MCF 10A (cell line): ENCODE data around the gene KCNT1. TPM values are rescaled to one million over a fixed set of nuclear protein-coding genes. Genes with fewer than 3 reads are reported as not detected.

Experiments
- BruUV-seq: library from RNA; stranded (reverse); fragments of 400-500 nt; replicated peaks from 2 replicates; lab custom pipeline; 2021; lab: Mats Ljungman, UMichigan
- CTCF ChIA-PET: fragments of 300-600 bp; sonication (Branson Sonifier 250); formaldehyde crosslinking; extraction: SDS; loops from one replicate; lab custom pipeline; 2021; ENCODE audit warnings: antibody characterized with exemption, inconsistent platforms; lab: Yijun Ruan, JAX
- POLR2A ChIA-PET: fragments of 300-600, 350-650 bp; sonication (Branson Sonifier 250); formaldehyde crosslinking; extraction: SDS; loops from one replicate; lab custom pipeline; 2020; ENCODE audit warnings: antibody characterized with exemption, inconsistent platforms; lab: Yijun Ruan, JAX
- DNase-seq: peaks from one replicate; pipeline ENCODE4 v3.0.0-alpha.2; 2018; ENCODE audit not compliant: unreplicated experiment
- H3K27ac Mint-ChIP-seq: one replicate; pipeline ENCODE4 v1.8.0; 2022; ENCODE audit warnings: mild to moderate bottlenecking, low read depth, mixed read lengths; ENCODE audit not compliant: unreplicated experiment
- H3K27me3 Mint-ChIP-seq: one replicate; pipeline ENCODE4 v1.8.0; 2022; ENCODE audit warnings: mixed read lengths; ENCODE audit not compliant: insufficient read depth, unreplicated experiment
- H3K36me3 Mint-ChIP-seq: one replicate; pipeline ENCODE4 v1.8.0; 2022; ENCODE audit warnings: mild to moderate bottlenecking, moderate library complexity, mixed read lengths; ENCODE audit not compliant: insufficient read depth, unreplicated experiment
- H3K4me1 Mint-ChIP-seq: one replicate; pipeline ENCODE4 v1.8.0; 2022; ENCODE audit warnings: mixed read lengths; ENCODE audit not compliant: insufficient read depth, unreplicated experiment
- H3K4me3 Mint-ChIP-seq: one replicate; pipeline ENCODE4 v1.8.0; 2022; ENCODE audit warnings: mild to moderate bottlenecking, moderate library complexity, mixed read lengths; ENCODE audit not compliant: unreplicated experiment
- H3K9me3 Mint-ChIP-seq: one replicate; pipeline ENCODE4 v1.8.0; 2022; ENCODE audit warnings: mixed read lengths; ENCODE audit not compliant: unreplicated experiment
- intact Hi-C: fragments of 100-400 bp; cut with micrococcal nuclease; formaldehyde crosslinking; loops from 2 replicates; pipeline ENCODE4 v1.14.1; 2022
- total RNA-seq: library from RNA; stranded (reverse); gene quantifications from 2 replicates; pipeline ENCODE4 v1.2.3, GENCODE V29; 2022
- TF ChIP-seq, protein P1 (sequence below): fragments of 200-600 bp; IDR thresholded peaks from one replicate; pipeline ENCODE4 v1.8.0; 2022; ENCODE audit warnings: antibody characterized with exemption, mild to moderate bottlenecking; ENCODE audit not compliant: unreplicated experiment

Gene KCNT1
- total RNA-seq, 1 experiment from 2014 or later, result not detected

DNA sequence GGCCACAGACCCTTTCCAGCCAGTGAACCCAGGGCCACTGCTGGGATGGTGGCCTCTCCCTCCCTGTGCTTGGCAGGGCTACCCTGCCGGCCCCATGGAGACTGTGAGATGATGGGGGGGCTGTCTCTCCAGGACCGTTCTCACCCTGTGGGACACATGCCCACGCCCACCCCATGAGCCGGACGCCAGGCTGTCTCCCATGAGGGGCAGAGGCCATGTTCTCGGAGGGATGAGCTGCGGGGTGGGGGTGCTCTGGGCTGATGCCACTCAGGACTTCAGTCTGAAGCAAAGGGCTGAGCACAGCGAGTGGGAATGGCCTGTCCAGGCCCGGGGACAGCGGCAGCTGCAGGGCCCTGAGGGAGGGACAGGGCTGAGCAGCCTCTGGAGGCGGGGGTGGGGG lies 88.9 kb downstream of the KCNT1 start:
- no peaks in the 10 kb centered on the region for H3K4me1 Mint-ChIP-seq
- intact Hi-C loops, result loop anchor here (5.0 kb wide), 1 partner anchor 189 kb away; no protein-coding TSS in a partner anchor
- H3K36me3 Mint-ChIP-seq, result no peaks in the 10 kb centered on the region
- TF ChIP-seq, protein P1, sequence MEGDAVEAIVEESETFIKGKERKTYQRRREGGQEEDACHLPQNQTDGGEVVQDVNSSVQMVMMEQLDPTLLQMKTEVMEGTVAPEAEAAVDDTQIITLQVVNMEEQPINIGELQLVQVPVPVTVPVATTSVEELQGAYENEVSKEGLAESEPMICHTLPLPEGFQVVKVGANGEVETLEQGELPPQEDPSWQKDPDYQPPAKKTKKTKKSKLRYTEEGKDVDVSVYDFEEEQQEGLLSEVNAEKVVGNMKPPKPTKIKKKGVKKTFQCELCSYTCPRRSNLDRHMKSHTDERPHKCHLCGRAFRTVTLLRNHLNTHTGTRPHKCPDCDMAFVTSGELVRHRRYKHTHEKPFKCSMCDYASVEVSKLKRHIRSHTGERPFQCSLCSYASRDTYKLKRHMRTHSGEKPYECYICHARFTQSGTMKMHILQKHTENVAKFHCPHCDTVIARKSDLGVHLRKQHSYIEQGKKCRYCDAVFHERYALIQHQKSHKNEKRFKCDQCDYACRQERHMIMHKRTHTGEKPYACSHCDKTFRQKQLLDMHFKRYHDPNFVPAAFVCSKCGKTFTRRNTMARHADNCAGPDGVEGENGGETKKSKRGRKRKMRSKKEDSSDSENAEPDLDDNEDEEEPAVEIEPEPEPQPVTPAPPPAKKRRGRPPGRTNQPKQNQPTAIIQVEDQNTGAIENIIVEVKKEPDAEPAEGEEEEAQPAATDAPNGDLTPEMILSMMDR, result no peak
- no peak overlapping the region for H3K4me3 Mint-ChIP-seq
- no peak for DNase-seq
- H3K9me3 Mint-ChIP-seq, result no peaks in the 10 kb centered on the region
- no TSS peak for BruUV-seq
- POLR2A ChIA-PET, result interaction anchor here (0.6 kb wide), 1 partner anchor 313 kb away, joined by 3 read pairs; no protein-coding TSS in a partner anchor
- peaks cover 33% of the 10 kb centered on the region for H3K27me3 Mint-ChIP-seq
- H3K27ac Mint-ChIP-seq, result no peak overlapping the region
- CTCF ChIA-PET, result no interaction called here

DNA sequence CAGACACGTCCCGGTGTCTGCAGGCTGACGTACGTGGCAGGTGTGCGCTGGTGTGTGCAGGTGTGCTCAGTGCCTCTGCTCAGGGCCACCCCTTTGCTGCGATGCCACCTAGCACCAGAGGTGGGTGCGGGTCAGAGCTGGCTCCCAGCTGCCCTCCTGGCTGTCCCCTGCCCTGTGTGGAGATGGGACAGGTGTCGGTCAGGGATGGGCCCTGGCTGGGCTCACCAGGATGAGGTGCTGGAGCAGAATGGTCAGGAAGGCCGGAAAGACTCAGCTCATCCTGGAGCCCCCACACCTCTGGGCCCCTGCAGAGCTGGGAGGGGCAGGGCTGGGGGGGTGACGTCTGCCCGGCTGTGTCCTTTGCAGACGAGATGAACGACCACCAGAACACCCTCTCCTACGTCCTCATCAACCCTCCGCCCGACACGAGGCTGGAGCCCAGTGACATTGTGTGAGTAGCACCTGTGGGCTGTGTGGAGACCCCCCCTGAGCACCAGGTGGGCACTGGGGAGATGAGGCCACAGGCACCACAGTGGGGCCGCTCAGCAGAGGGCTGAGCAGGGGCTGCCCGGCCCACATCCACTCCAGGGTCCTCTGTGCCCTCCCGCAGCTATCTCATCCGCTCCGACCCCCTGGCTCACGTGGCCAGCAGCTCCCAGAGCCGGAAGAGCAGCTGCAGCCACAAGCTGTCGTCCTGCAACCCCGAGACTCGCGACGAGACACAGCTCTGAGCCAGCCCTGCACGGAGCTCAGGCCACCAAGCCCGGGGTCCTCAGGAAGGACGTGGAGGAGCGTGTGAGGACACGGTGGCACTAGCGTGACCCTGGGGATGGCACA lies 89.7 kb downstream of the KCNT1 start:
- H3K4me3 Mint-ChIP-seq, result no peak overlapping the region
- POLR2A ChIA-PET, result no interaction called here
- intact Hi-C loops, result loop anchor here (5.0 kb wide), 1 partner anchor 189 kb away; no protein-coding TSS in a partner anchor
- peaks cover 33% of the 10 kb centered on the region for H3K27me3 Mint-ChIP-seq
- CTCF ChIA-PET, result interaction anchor here (0.6 to 0.8 kb wide), 2 partner anchors 188 to 492 kb away, joined by 4 read pairs; no protein-coding TSS in a partner anchor
- H3K4me1 Mint-ChIP-seq, result no peaks in the 10 kb centered on the region
- H3K9me3 Mint-ChIP-seq, result no peaks in the 10 kb centered on the region
- H3K36me3 Mint-ChIP-seq, result no peaks in the 10 kb centered on the region
- no TSS peak for BruUV-seq
- H3K27ac Mint-ChIP-seq, result no peak overlapping the region
- TF ChIP-seq, protein P1, result no peak
- no peak for DNase-seq

DNA sequence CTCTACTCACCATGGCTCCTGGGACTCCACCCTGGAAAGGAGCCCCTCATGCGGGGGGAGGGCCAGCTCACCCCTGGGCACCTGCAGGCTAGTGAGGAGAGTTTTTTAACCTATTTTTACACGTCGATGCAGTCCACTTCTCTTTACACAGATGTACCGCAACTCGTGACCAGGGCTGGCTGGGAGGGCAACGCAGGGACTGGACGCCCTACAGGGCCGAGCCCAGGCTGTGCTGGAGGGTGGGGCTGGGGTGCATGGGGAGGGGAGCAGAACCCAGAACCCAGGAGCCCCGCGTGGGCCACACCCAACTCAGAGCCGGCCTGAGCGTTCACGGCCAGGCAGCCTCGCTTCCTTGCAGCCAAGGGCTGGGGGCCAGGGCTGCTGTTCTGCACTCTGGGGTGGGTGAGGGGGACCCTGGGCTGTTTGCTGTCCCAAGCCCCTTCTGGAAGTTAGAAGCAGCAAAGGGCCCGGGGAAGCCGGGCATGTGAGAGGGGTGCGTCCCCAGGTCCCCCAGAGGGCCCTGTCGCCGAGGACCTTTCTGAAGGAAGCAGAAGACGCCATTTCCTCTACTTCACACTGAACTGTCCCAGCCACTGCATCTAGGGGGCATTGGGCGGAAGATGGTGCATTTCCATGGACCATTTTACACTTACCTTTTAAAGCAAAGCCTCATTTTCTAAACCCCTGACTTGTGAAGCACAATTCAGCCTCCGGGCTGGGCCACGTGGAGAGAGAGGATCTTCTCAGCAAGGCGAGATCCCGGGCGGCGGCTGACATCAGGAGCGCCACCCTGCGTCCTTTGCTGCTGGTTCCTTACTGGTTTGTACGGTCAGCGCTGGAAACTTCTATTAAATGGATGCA lies 90.5 kb downstream of the KCNT1 start:
- CTCF ChIA-PET, result interaction anchor here (0.6 to 0.8 kb wide), 2 partner anchors 189 to 491 kb away, joined by 4 read pairs; no protein-coding TSS in a partner anchor
- intact Hi-C loops, result loop anchor here (5.0 kb wide), 1 partner anchor 190 kb away; no protein-coding TSS in a partner anchor

More for the DNA sequence above, 90.5 kb downstream of the KCNT1 start:
- TF ChIP-seq, protein P1, result no peak
- Mint-ChIP-seq H3K4me3 (no peak overlapping the region), H3K9me3 (no peaks in the 10 kb centered on the region), H3K27me3 (peaks cover 33% of the 10 kb centered on the region), H3K4me1 (no peaks in the 10 kb centered on the region), H3K27ac (no peak overlapping the region), H3K36me3 (no peaks in the 10 kb centered on the region)
- no peak for DNase-seq
- POLR2A ChIA-PET, result no interaction called here
- BruUV-seq, result no TSS peak
